ENCODE data around the gene CDC42EP4.

- TF ChIP-seq CTCF (IDR thresholded peaks at IDR 0.05) (no peak), POLR2A (IDR thresholded peaks at IDR 0.05) (no peak)
Observed at GRCh38 chr17:73280191-73280590, 31.6 kb downstream of the CDC42EP4 start.
